ENCODE data around the gene LSM11. TPM values are rescaled to one million over a fixed set of nuclear protein-coding genes. Genes with fewer than 3 reads are reported as not detected.

LSM11 gene
- polyA plus RNA-seq, 1 donor from 2014 or later = 30.6 TPM

DNA sequence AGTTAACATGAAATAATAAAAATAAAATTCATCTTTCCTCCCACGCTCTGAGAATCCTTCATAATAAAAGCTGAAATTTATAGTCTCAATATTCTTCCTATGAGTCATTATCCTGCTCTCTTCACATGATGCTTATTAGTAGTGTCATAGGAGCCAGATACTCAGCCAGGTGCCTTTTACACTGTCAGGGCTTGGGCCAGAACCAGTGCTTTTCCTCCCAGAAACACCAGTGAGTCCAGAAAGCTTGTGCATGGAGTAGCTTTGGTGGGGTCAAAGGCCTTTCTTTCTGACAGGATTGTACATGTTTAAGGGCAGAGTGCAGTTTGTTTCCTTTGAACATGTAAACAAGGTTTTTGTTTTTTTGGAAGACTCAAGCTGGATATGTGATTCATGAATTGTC, 6.8 kb downstream of the LSM11 start:
- Histone ChIP-seq H3K9ac (ENCODE audit: low read length) (no peak overlapping the region), H3K4me2 (ENCODE audit: low read length) (no peak overlapping the region), H3K79me2 (replicated peaks; ENCODE audit: insufficient read depth, low read length) (peaks cover 11% of the 10 kb centered on the region), H3K4me3 (ENCODE audit: low read length) (no peak overlapping the region), H3K27me3 (ENCODE audit: insufficient read depth, low read depth, low read length) (no peaks in the 10 kb centered on the region), H3K9me3 (ENCODE audit: low read length) (no peaks in the 10 kb centered on the region), H3K9me2 (ENCODE audit: insufficient read depth, low read length) (no peaks in the 10 kb centered on the region), H4K20me1 (ENCODE audit: insufficient read depth) (no peaks in the 10 kb centered on the region), H3K36me3 (ENCODE audit: insufficient read depth, low read length) (no peaks in the 10 kb centered on the region), H2AFZ (ENCODE audit: low read depth, low read length) (no peak overlapping the region), H3F3A (ENCODE audit: insufficient read depth, low read length, poor library complexity, severe bottlenecking) (no peaks in the 10 kb centered on the region), H3K27ac (ENCODE audit: low read length) (no peak overlapping the region)
- TF ChIP-seq, protein P1, sequence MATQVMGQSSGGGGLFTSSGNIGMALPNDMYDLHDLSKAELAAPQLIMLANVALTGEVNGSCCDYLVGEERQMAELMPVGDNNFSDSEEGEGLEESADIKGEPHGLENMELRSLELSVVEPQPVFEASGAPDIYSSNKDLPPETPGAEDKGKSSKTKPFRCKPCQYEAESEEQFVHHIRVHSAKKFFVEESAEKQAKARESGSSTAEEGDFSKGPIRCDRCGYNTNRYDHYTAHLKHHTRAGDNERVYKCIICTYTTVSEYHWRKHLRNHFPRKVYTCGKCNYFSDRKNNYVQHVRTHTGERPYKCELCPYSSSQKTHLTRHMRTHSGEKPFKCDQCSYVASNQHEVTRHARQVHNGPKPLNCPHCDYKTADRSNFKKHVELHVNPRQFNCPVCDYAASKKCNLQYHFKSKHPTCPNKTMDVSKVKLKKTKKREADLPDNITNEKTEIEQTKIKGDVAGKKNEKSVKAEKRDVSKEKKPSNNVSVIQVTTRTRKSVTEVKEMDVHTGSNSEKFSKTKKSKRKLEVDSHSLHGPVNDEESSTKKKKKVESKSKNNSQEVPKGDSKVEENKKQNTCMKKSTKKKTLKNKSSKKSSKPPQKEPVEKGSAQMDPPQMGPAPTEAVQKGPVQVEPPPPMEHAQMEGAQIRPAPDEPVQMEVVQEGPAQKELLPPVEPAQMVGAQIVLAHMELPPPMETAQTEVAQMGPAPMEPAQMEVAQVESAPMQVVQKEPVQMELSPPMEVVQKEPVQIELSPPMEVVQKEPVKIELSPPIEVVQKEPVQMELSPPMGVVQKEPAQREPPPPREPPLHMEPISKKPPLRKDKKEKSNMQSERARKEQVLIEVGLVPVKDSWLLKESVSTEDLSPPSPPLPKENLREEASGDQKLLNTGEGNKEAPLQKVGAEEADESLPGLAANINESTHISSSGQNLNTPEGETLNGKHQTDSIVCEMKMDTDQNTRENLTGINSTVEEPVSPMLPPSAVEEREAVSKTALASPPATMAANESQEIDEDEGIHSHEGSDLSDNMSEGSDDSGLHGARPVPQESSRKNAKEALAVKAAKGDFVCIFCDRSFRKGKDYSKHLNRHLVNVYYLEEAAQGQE (IDR thresholded peaks at IDR 0.05; ENCODE audit: borderline replicate concordance) = no peak
- TF ChIP-seq EZH2 (IDR thresholded peaks at IDR 0.05; ENCODE audit: borderline replicate concordance, insufficient read depth, low read length, poor library complexity, severe bottlenecking) = no peak

- no peak overlapping the region for H3K4me3 ChIP-seq (ENCODE audit: low read length)
- no peaks in the 10 kb centered on the region for H3K27me3 ChIP-seq (ENCODE audit: insufficient read depth, low read depth, low read length)
- H3K36me3 ChIP-seq (ENCODE audit: insufficient read depth, low read length) = no peaks in the 10 kb centered on the region
- no peak overlapping the region for H3K4me2 ChIP-seq (ENCODE audit: low read length)
- no peaks in the 10 kb centered on the region for H3K9me2 ChIP-seq (ENCODE audit: insufficient read depth, low read length)
- no peaks in the 10 kb centered on the region for H4K20me1 ChIP-seq (ENCODE audit: insufficient read depth)
- H3K9me3 ChIP-seq (ENCODE audit: low read length) = no peaks in the 10 kb centered on the region
- no peak overlapping the region for H2AFZ ChIP-seq (ENCODE audit: low read depth, low read length)
- no peak overlapping the region for H3K9ac ChIP-seq (ENCODE audit: low read length)
- no peaks in the 10 kb centered on the region for H3K79me2 ChIP-seq (replicated peaks; ENCODE audit: insufficient read depth, low read length)
- no peak overlapping the region for H3K27ac ChIP-seq (ENCODE audit: low read length)
- no peaks in the 10 kb centered on the region for H3F3A ChIP-seq (ENCODE audit: insufficient read depth, low read length, poor library complexity, severe bottlenecking)
- TF ChIP-seq POLR2AphosphoS5 (IDR thresholded peaks at IDR 0.05) = no peak
- TF ChIP-seq, protein P1 (IDR thresholded peaks at IDR 0.05; ENCODE audit: borderline replicate concordance) = no peak
- TF ChIP-seq EP300 (conservative IDR thresholded peaks at IDR 0.05; ENCODE audit: poor library complexity, severe bottlenecking) = no peak
- no peak for TF ChIP-seq RAD21 (conservative IDR thresholded peaks at IDR 0.05)
- no peak for TF ChIP-seq TAF1 (IDR thresholded peaks at IDR 0.05; ENCODE audit: low read depth)
- no peak for TF ChIP-seq MXI1 (conservative IDR thresholded peaks at IDR 0.05; ENCODE audit: poor library complexity, severe bottlenecking)
- TF ChIP-seq, protein P2, sequence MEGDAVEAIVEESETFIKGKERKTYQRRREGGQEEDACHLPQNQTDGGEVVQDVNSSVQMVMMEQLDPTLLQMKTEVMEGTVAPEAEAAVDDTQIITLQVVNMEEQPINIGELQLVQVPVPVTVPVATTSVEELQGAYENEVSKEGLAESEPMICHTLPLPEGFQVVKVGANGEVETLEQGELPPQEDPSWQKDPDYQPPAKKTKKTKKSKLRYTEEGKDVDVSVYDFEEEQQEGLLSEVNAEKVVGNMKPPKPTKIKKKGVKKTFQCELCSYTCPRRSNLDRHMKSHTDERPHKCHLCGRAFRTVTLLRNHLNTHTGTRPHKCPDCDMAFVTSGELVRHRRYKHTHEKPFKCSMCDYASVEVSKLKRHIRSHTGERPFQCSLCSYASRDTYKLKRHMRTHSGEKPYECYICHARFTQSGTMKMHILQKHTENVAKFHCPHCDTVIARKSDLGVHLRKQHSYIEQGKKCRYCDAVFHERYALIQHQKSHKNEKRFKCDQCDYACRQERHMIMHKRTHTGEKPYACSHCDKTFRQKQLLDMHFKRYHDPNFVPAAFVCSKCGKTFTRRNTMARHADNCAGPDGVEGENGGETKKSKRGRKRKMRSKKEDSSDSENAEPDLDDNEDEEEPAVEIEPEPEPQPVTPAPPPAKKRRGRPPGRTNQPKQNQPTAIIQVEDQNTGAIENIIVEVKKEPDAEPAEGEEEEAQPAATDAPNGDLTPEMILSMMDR (IDR thresholded peaks at IDR 0.05; ENCODE audit: poor library complexity, severe bottlenecking) = no peak
- no peak for TF ChIP-seq SMC3 (conservative IDR thresholded peaks at IDR 0.05; ENCODE audit: poor library complexity)
- no peak for TF ChIP-seq EZH2 (IDR thresholded peaks at IDR 0.05; ENCODE audit: borderline replicate concordance, insufficient read depth, low read length, poor library complexity, severe bottlenecking)
These were observed 12.6 kb downstream of the LSM11 start for GRCh38 chr5:157756122-157756521.
